Gastrocnemius medialis (tissue), 4 donors: ENCODE measurements around the gene DMD.

ENCODE experiments used
- CTCF ChIP-seq, 5 experiments: fragments of 450-650 bp in 3 of 5; fragments of 200-600 bp in 2 of 5; sonication (generic) in 2 of 5; IDR thresholded peaks in 4 of 5; conservative IDR thresholded peaks in 1 of 5; 1 replicate in 4 of 5; 2 replicates in 1 of 5; pipeline ENCODE4 v1.5.1; 2016 to 2019; ENCODE audit warnings: antibody characterized with exemption in 5 of 5, mild to moderate bottlenecking in 3 of 5, moderate library complexity in 3 of 5
- POLR2A ChIP-seq, 2 donors: fragments of 450-650 bp; IDR thresholded peaks; one replicate each; pipeline ENCODE4 v1.6.1; 2017; ENCODE audit warnings: antibody characterized with exemption in 2 of 2, mild to moderate bottlenecking in 2 of 2, moderate library complexity in 2 of 2

GRCh38 chrX:33062041-33062440 is 149.3 kb downstream of the DMD start:
- TF ChIP-seq CTCF (IDR thresholded peaks at IDR 0.05 in 4 of 5, conservative IDR thresholded peaks at IDR 0.05 in 1 of 5) (no peak), POLR2A (IDR thresholded peaks at IDR 0.05) (no peak)
